Measurements from ENCODE around the gene GYS2.

The GYS2 gene

GRCh38 chr12:21552635-21553328 lies 51.9 kb downstream of the GYS2 start:
- no peak for DNase-seq (ENCODE audit: low spot score)

- DNase-seq (ENCODE audit: low spot score): no peak
These were observed 52.7 kb downstream of the GYS2 start for GRCh38 chr12:21551841-21552465.

GRCh38 chr12:21547437-21547836 lies 57.2 kb downstream of the GYS2 start:
- no peak for DNase-seq (ENCODE audit: low spot score)

DNA sequence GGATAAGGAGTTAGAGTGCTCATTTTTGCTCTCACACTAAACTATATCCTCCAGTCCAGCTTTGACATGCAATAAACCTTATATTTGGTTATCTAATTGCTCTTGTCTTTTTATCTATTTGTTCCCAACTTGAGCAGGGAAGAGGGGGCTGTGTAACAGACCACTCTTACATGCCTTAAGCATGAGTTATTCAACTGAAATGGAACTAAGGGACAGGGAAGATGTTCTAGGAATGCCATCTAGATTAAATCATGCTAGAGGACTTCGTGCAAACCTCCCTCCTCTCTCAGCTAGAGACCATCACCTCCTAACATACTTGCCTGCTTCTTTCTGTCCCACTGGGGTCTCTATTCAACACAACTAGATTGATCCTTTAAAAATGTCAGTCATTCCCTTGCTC lies 57.9 kb downstream of the GYS2 start:
- DNase-seq (ENCODE audit: low spot score): no peak

DNA sequence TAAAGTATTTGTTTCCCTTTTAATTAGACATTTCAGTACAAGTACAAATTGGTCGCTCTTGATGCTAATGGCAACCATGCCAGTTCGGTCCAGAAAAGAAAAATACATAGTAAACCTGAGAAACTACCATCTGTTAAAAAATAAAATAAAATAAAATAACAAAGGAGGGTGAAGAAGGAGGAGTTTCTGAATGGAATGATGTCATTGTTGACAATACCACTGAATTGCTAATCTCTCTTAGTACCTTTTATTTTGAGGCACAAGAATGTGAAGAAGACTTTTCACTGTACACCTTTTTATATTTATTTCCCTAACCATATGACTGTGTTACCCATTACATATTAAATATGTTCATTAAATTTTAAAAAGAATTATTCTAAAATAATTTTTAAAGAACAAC lies 59.1 kb downstream of the GYS2 start:
- DNase-seq (ENCODE audit: low spot score): no peak

DNA sequence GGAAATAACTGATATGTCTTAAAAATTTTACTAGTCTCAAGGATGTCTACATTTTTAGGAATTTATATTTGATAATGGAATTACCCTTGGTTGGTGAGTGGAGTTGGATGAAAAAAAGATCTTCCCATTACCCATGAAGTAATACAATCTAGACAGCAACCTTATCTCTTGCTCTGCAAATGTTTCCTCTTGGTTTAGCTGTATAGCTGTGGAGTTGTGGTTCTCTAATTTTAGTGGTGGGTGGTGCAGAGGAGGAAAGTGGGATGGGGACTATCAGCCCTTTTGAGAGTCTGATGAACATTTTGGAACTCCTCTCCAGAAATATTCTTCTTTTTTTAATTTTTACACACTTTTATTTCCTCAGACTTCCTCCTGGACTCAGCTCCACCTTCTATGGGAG lies 61.5 kb downstream of the GYS2 start:
- no peak for DNase-seq (ENCODE audit: low spot score)

DNA sequence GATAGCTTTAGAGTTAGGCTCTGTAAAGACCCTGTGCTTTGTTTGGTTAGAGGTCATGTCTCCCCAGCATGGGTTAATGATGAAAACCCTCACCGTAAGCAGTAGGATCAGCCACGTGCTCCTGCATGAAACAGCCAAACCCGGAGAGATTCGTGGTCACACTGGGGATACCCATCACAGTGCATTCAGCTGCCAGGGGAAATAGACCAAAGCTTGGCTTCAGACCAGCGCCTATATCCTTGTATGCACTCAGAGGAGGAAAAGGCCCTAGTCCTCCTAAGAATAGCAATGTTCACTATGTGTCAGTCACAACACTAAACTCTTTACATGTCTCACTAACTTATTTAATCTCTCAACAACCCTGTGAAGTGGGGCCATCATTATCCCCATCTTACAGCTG lies 62.2 kb downstream of the GYS2 start:
- no peak for DNase-seq (ENCODE audit: low spot score)

- DNase-seq (ENCODE audit: low spot score): no peak
These were observed 62.9 kb downstream of the GYS2 start for GRCh38 chr12:21541773-21542172.

DNA sequence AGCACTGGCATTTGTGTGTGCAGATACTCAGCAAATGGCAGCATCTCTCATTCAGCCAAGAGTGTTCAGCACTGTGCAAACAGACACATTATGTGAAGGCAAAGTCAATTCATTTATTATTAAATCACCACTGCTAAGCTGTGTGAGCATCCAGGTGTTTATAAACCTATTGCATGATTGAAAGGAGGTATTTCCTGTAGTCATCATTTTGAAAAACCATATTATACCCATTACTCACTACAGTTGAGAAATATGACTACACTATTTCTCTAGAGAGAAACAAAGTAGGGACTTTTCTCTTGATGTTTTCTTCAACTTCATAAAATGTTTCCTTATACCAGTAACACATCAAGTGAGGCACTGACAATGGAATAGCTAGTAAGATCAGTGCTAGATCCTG lies 64.8 kb downstream of the GYS2 start:
- DNase-seq (ENCODE audit: low spot score): peak; percentile 37

DNA sequence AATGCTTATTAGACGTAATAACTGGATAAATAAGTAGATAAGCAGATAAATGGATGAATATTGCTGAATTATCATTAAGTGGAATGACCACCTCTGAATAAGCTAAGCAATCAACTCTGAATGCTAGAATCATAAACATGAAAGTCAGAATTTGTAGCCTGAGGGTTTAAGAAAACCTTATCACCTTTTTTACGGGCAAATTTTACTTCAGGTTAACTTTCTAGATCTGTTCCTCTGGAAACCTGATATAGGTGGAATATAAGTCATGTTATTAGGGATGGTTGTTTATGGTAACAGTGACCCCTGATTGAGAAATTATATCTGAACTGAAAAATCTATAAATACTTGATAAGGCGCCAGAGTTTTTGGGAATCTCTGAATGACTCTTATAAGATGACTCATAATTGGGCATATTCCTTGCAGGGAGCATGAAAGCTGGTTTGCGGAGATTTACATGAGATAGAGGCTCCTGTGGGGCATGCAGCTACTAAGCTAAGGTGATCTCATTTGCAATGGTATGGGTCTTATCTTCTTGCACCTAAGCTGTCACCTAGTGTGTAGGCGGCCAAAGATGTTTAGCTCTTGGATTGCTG lies 66.5 kb downstream of the GYS2 start:
- DNase-seq (ENCODE audit: low spot score): no peak

DNA sequence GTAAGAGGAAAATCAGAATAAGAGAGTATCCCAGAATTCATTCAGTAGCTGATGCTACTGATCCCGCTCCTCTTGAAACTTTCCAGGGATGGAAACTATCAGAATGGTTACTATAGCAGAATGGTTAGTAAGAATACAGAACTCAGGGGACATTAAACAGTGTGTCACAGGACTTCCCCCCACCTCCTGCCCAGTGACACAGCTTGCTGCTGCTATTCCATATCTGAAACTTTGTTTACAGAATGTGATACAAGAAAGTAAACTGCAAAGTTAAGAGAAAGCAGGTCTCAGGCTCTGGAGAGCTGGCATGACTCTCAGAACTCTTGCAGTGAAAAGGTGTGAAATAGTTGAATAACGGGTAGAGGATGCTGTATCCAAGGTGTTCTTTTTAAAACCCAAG lies 75.2 kb downstream of the GYS2 start:
- no peak for DNase-seq (ENCODE audit: low spot score)

- DNase-seq (ENCODE audit: low spot score): no peak
These were observed 75.7 kb downstream of the GYS2 start for GRCh38 chr12:21528953-21529352.

GRCh38 chr12:21527451-21528180 lies 77.0 kb downstream of the GYS2 start:
- DNase-seq (ENCODE audit: low spot score): peak; percentile 72

GRCh38 chr12:21526721-21527345 lies 77.8 kb downstream of the GYS2 start:
- no peak for DNase-seq (ENCODE audit: low spot score)

DNA sequence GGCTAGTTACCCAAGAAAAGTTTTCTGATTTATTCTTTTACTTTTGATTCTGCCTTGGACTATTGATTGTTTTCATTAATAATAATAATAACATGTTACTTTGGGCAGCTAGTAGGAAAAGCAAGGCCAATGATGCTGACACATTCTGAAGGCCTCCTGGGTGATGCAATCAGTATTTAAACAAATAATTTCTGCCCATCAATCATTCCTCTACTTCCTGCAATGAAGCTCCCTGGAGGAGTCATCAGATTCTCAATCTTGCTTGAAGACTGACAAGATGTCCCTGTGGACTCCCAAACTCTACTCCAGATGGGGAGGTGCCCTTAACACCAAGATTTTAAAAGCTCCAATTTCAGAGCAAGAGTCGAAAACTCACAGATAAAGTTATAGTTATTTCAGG lies 78.6 kb downstream of the GYS2 start, which contains the start of gene SPX:
TSS of gene SPX (plus strand) at position 244 of the 400 bp plus-strand sequence. CDS start 177 bp downstream, outside the sequence.
- no peak for DNase-seq (ENCODE audit: low spot score)

DNA sequence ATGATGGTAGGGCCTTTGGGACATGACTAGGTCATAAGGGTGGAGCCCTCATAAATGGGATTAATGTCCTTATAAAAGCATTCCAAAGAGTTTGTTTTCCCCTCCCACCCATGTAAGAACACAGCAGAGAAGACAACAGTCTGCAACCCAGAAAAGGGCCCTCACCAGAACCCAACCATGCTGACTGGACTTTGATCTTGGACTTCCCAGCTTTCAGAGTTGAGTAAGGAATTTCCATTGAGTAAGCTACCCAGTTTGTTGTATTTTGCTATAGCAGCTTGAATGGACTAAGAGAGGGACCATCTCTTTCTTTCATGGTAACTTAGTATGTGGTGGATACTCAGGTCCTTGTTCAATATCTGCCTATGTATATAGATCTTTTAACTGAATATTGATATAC lies 81.5 kb downstream of the GYS2 start:
- no peak for DNase-seq (ENCODE audit: low spot score)

DNA sequence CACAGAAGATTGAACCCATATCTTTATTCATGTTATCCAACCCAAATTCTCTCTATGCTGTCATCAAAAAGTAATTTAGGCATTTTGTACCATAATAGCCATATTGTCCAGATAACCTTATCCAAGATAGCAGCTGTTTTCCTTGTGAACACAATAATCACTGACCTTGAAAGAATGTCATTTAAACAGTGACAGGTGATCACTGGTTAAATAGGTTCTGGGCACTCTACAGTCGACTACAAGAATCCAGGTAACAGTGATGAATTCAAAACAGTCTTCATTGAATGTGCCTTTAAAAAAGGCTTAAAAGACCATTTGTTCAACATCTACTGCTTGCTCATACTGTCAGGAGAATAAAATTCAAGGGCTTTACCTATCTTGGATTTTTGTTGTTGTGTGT lies 83.1 kb downstream of the GYS2 start:
- DNase-seq (ENCODE audit: low spot score): no peak

GRCh38 chr12:21518451-21518850 lies 86.2 kb downstream of the GYS2 start:
- no peak for DNase-seq (ENCODE audit: low spot score)

GRCh38 chr12:21516281-21516680 lies 88.4 kb downstream of the GYS2 start:
- no peak for DNase-seq (ENCODE audit: low spot score)

DNA sequence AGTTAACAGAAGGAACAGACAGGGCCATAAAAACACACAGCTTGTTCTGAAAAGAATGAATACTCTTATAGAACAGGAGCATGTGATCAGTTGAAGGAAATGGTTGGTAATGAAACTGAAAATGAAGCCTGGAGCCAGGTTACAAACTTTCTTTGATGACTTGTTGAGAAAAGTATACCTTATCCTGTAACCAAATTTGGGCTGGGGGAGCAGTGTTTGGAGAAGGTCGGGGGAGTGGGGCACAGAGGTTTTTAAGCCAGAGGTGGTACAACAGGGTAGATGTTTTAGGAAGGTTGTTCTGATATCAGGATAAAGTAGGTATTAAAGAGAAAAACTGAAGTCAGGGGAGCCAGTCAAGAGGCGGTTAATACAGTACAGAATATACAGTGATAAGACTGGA lies 94.9 kb downstream of the GYS2 start:
- DNase-seq (ENCODE audit: low spot score): peak; percentile 41

DNA sequence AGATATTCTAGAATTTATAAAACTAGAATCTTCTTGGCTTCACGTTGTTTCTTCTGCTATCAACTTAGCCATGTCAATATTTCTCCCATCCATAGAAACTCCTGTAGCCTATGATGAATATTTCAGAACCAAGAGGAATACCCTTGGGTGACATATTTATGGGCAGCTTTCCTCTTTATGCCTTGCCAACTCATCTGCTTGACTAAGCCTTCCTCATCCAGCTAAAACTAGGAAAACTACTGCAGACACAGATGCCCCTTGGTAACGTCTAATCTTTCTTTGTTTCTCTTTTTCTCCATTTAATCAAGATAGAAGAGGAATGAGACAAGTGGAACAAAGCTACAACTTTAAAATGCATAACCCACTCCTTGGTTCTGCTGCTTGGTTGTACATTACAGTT lies 96.8 kb downstream of the GYS2 start:
- DNase-seq (ENCODE audit: low spot score): no peak

DNA sequence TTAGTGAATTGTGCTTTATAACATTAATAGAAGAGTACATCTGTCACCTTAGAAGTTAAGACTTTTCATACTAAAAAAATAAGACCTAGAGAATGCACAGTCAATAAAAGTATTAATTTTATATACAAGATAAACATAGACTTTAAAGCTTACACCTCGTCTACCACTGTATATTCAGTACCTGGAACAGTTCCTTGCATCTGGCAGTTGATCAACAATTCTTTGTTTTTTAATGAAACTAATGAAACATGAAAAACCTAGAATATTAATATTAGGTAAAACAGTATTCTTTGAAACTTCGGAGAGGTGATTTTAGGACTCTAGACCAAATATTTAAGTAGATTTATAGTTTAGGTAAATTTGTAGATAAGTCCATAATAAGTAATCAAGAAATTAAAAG lies 98.8 kb downstream of the GYS2 start:
- no peak for DNase-seq (ENCODE audit: low spot score)
